Measurements from ENCODE around the gene ANAPC10.
"Not testable (repeated sequence)": the region's sequence is repeated elsewhere in the genome, so short reads cannot be mapped to it uniquely, and the experiment has no call there.

ANAPC10 gene

GRCh38 chr4:145001635-145002034, 96.4 kb downstream of the ANAPC10 start:
- DNase-seq (ENCODE audit: low spot score) = no peak
- no peak for TF ChIP-seq CTCF (IDR thresholded peaks at IDR 0.05; ENCODE audit: extremely low read depth, insufficient read depth, missing control alignments)
- in situ Hi-C loops (cut with MboI; ENCODE audit: low pct_unique_long_range_greater_than_20kb, low sequenced_read_pairs, unreplicated experiment) = no loop called here

- in situ Hi-C loops (cut with MboI; ENCODE audit: low pct_unique_long_range_greater_than_20kb, low sequenced_read_pairs, unreplicated experiment) = not testable (repeated sequence)
Observed at GRCh38 chr4:145000656-145001055, 97.3 kb downstream of the ANAPC10 start.

GRCh38 chr4:144989306-144989705, 108.7 kb downstream of the ANAPC10 start:
- no peak for DNase-seq (ENCODE audit: low spot score)
- TF ChIP-seq CTCF (IDR thresholded peaks at IDR 0.05; ENCODE audit: extremely low read depth, insufficient read depth, missing control alignments) = no peak
- in situ Hi-C loops (cut with MboI; ENCODE audit: low pct_unique_long_range_greater_than_20kb, low sequenced_read_pairs, unreplicated experiment) = no loop called here

More at GRCh38 chr4:145000656-145001055, 97.3 kb downstream of the ANAPC10 start:
- not testable (repeated sequence) for DNase-seq (ENCODE audit: low spot score)

GRCh38 chr4:144985531-144985930, 112.5 kb downstream of the ANAPC10 start:
- TF ChIP-seq CTCF (IDR thresholded peaks at IDR 0.05; ENCODE audit: extremely low read depth, insufficient read depth, missing control alignments) = no peak
- no peak for DNase-seq (ENCODE audit: low spot score)
- in situ Hi-C loops (cut with MboI; ENCODE audit: low pct_unique_long_range_greater_than_20kb, low sequenced_read_pairs, unreplicated experiment) = no loop called here

- in situ Hi-C loops (cut with MboI; ENCODE audit: low pct_unique_long_range_greater_than_20kb, low sequenced_read_pairs, unreplicated experiment) = no loop called here
- no peak for DNase-seq (ENCODE audit: low spot score)
- no peak for TF ChIP-seq CTCF (IDR thresholded peaks at IDR 0.05; ENCODE audit: extremely low read depth, insufficient read depth, missing control alignments)
Observed at GRCh38 chr4:144985014-144985413, 113.0 kb downstream of the ANAPC10 start.

GRCh38 chr4:144984241-144984640, 113.8 kb downstream of the ANAPC10 start:
- no peak for DNase-seq (ENCODE audit: low spot score)
- TF ChIP-seq CTCF (IDR thresholded peaks at IDR 0.05; ENCODE audit: extremely low read depth, insufficient read depth, missing control alignments) = no peak
- in situ Hi-C loops (cut with MboI; ENCODE audit: low pct_unique_long_range_greater_than_20kb, low sequenced_read_pairs, unreplicated experiment) = no loop called here

GRCh38 chr4:144975718-144976117, 122.3 kb downstream of the ANAPC10 start:
- in situ Hi-C loops (cut with MboI; ENCODE audit: low pct_unique_long_range_greater_than_20kb, low sequenced_read_pairs, unreplicated experiment) = no loop called here
- TF ChIP-seq CTCF (IDR thresholded peaks at IDR 0.05; ENCODE audit: extremely low read depth, insufficient read depth, missing control alignments) = no peak
- no peak for DNase-seq (ENCODE audit: low spot score)

Data from GM13977 (cell line).